Ecto neural progenitor cell (in vitro differentiated cells): ENCODE data around the gene SIAH3.

Experiments
- DNase-seq: peaks from one replicate; pipeline ENCODE4 v3.0.0-alpha.2; 2018; ENCODE audit warnings: low spot score

Gene SIAH3

DNA sequence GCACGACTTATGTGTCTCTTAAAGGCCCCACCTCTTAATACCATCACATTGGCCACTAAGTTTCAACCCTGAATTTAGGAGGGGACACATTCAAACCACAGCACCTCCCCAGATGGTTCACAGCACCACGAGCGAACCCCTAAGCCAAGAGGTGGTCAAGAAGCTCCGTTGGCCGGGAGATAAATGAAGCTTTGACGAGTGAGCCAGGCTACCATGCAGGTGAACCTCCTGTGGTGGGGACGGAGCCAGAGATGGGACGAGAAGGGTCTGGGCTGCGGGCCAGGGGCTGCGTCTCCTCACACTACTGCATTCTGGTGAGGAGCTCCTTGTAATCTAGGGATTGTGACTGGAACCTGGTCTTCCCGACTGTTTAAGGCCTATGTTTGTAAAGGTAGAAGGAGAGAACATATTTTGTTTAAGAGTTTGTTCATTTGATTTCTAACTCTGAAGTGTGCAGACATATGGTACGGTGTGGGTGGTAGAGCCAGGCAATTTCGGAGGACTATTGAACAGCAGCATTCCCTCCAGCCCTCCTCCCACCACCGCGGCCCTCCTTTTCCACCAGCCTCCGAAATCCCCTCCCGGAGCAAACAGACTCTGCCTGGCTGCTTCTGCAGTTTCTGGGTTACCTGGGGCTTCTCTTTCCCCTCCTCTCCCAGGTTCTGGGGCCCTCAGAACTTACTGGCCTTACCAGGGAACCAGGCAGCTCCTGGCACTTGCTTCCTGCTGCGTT, 31.3 kb downstream of the SIAH3 start:
- DNase-seq: no peak

DNA sequence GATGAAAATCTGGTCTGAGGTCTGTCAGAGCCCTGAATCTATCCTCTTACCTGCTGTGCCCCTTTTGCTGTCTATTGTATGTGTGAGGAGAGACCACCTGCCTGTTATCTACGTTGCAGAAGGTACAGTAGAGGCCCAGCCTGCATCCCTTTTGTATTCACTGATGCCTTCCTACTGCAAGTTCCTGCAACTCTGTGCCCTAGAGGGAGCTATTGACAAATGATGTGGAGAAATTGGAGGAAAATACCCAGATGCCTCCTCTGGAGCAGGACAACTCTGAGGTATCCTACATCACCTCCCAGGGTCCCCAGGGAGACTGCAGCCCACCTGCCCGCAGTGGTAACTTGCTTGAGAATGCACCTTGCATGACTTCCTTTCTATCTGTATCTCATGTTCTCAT, 33.7 kb downstream of the SIAH3 start:
- DNase-seq: no peak

DNA sequence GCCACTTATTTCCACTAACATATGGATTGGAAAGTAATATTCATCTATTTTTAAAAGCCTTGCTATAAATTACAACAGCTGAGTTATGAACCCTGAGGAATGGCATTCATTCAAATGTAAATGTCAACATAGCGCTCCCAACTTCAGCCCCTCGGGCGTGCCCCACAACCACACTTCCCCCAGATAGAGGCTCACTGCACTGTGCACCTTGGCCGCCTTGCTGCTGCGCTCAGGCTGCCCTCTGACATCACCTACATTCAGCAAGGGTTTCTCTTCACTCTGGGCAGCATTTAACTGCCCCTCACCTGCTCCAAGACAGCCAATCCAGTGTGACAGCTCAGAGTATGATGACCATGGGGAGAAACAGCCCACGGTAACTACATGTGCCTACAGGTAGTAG, 35.1 kb downstream of the SIAH3 start:
- no peak for DNase-seq

DNA sequence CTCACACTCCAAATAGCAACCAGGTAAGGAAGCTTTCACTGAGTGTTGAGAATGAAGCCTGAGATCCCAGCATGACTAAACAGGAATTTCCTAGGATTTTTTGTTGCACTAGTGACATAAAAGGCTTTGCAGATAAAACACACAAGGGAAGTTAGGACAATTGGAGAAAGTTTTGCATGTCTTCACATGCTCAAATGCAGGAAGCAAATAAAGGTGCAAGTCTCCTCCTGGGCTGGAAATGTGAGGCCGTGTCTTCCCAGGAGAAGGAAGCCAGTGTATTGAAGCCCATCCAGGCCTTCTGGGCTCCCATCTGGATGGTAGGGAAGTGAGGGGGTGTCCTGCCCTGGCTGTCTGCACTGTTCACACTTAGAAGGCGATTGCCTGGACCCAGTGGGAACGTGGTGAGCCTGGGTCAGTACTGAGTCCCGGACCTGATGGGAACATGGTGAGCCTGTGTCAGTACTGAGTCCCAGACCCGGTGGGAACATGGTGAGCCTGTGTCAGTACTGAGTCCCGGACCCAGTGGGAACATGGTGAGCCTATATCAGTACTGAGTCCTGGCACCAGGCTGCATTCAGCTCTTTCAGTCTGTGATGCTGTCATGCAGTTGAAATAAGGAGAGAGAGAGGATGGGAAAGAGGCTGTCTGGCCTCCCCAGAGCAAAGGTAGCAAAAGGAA, 38.7 kb downstream of the SIAH3 start:
- DNase-seq: no peak

DNA sequence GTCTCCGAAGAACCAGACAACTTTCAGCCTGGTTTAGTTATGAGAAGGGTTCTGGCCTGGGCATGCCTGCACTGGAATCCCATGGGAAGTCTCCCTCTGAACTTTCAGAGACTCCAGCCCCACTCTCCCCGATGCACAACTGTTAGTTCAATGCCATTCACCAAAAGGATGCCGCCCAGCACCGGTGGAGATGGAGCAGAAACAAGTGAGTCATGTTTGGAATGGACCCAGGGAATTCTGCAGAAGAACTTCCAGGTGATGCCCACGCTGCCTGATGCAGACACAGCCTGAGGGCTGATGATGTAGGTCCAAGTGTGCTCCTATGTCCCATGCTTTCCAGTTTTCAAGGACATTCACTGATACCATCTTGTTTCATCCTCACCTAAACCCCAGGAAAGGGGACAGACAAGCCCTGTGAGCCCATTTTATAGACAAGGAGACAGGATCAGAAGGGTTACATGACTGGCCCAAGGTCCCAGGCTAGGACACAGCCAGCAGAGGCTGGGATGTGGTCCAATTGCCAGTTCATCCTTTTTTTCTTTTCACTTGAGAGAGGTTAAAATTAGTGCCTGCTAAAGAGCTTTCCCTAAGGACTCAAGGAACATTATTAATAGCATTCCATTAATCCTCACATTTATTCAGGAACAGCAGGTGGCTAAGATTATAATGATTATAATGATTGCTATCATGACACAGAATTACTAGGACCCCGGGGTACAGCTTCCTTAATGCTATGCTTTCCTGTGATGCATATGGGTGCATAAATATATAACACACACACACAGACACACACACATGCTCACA, 39.5 kb downstream of the SIAH3 start:
- DNase-seq: no peak

DNA sequence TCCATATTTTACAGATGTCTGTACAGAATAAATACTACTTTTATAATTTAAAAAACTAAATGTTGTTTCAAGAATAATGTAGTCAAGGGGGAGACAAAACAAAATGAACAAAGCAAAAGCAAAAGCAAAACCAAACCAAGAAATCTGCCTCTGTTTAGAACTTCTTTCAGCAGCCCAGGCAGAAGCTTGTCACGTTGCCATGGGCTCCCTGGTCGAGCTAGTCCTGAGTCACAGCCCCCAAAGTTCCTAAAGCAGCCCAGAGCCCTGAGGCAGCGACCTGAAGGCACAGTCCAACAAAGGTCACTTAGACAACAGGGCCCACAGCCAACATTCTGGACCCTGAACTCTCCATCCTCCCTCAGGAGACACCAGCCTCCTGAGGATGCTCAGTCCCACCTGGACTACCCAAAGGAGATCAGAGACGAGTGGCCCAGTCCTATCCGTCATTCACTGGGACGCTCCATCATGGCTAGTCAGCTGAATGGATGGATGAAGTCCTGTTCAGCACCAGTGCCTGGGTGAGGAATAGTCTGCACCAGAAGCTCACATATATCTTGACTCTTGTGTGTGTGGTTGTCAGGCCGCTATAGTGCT, 41.7 kb downstream of the SIAH3 start:
- no peak for DNase-seq

DNA sequence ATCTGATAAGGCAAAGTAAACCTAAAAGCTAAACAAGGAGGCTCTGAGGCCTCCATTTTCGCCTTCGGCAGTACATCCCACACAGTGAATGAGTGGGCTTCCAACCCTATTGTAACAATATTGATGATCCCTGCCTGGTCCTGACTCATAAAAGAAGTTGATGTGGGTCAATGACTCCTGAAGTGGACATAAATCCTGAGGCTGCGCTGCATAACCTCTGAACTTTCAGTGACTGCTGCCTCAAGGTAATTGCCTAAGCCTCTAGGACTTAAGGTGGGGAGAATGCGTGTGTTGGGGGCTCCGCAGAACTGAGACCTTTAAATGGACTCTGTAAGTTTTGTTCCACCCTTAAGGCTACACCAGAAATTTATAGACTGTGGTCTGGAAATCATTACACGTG, 42.6 kb downstream of the SIAH3 start:
- no peak for DNase-seq

DNA sequence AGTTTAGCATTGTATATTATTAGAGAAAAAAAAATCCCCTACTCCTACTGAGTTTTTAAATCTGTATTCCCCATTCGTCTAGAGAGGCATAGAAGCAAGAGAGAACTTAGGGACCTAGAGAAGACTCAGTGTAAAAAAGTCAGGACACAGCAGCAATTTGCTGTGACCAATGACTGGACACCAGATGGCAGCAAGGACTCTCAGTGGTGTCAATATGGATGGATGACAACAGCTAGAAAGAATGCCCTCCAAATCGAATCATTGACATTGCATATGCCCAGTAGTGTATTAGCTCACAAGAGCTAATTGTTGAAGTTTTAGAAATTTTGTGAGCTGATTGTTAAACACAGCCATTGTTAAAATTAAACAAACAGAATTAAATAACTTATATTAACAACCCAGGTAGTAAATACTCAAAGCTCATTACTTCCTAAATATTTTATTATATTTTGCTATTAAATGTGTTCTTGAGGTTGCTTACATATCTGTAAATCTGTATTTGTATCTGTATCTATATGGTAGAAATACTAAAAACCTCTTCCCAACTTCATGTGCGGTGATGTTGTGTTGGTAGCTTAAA, 43.9 kb downstream of the SIAH3 start:
- DNase-seq: no peak

DNA sequence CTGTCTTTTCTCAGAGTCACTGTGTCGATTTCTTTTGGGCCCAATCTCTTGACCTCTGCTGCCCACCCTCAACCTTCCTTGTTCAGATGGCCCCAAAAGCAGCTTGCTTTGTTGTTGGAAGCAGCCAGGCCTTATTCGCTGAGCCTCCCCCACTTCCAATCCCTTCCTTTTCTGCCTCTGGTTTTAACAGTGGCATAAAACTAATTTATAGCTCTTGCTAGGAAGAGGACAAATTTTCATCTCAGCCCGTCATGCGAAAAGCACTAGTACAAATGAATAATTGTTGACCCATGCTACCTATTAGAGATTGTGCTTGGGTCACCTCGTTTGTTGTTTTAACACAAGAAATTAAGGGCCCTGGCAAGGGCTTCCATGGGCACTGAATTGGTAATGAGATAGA, 51.1 kb downstream of the SIAH3 start:
- DNase-seq: no peak

DNA sequence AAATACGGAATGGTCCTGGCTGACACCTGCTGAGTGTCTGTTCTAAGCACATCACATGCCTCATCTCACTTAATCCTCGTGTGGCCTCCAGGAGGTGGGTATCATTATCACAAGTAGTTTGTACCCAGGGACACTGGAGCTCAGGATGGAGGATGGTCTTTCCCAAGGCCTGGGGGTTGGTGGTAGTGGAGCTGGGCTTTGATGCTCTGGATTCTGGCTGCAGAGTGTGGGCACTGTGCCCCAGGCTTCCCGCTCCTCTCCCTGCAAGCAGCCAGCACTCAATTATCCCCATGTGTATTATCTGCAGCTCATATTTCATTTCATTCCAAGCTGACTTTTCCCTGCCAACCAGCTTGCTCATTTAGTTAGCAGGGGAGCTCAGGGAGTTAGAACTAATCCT, 52.1 kb downstream of the SIAH3 start:
- no peak for DNase-seq

DNA sequence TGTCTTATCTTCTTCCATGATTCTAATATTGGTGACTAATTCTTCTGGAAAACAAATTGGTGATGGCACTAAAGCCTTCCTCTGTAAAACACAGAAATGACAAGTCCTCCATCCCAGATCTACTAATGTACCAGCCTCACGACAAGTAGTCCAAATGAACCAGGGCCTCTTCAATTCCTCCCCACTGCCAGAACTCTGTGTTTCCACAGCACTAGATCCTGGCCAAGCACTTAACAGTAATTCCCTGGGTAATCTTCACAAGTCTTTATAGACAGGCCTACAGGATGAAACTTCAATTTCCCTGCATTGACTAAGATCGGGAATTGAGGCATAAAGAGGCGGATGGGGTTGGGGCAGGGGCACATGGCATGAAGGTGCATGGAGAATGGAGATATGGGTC, 52.7 kb downstream of the SIAH3 start:
- DNase-seq: no peak

DNA sequence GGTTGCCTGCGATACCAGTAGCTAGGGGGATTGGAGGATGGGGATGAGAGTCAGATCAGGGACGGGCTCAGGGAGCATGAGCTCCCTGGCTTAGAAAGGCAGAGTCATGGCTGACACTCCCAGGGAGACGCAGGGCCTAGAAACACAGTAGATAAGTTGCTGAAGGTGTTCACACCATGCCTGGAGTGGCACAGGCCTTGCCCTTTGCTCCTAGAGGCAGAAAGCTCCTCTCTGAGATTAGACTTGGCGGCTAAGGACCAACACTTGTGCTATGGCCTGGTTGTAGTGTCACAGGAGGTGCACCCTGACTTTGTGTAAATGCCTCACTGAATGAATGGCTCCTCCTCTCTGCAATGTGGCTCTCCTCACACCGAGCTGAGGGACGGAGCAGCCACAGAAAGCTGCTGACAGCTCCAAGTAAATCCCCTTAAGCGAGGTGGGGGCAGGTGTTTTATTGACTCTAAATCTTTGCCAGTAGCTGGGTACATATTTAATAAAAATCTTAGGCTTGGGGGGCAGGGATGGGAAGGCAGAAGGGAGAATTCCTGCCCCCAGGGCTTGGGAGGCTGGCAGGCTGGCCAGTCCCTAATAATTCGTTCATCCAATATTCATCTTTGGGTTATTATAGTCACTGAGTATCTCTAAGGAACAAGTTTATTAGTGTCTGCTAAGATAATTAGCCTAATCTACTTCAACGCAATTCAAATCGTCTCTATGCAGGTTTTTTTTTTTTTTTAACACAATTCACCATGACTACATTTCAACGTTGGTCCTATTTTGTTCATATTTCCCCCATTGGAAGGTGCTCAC, 54.9 kb downstream of the SIAH3 start:
- DNase-seq: no peak

DNA sequence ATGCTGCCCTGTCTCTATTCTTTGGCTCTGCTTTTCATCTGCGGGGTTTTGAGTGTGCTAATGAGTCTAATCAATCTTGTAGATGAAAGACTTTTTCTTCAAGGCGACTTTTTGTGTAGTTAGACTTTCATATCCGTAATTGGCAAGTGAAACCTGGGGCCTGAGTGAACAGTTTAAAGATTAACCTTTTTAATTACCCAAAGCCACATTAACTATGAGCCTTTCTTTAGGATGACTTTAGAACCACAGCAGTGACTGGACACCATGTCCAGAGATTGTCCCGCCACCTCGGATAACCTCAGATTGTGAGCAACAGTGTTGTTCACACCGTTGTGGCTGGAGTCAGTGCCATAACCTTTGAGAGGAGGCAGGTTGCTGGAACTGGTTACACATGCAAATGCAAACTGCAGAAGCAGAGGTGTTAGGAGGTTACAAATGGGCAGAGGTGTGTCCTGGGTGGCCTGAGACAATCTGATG, 58.7 kb downstream of the SIAH3 start:
- no peak for DNase-seq

DNA sequence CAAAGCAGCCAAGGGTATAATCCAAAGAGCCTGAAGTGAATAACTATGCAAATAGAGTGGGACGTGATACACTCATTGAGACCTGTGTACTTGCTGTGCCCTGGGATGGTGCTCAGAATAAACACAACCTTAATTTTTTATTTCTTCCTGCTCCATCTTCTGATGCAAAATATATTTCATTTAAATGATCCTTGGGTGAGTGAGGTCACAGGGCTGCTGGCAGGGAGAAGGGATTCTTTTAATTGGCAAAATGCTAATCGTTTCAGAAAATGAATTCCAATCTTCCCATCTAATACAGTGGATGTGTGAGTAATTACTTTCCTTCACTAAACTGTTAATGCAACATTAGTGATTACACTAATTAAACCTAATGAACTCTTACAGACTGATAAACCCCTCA, 63.5 kb downstream of the SIAH3 start:
- no peak for DNase-seq

DNA sequence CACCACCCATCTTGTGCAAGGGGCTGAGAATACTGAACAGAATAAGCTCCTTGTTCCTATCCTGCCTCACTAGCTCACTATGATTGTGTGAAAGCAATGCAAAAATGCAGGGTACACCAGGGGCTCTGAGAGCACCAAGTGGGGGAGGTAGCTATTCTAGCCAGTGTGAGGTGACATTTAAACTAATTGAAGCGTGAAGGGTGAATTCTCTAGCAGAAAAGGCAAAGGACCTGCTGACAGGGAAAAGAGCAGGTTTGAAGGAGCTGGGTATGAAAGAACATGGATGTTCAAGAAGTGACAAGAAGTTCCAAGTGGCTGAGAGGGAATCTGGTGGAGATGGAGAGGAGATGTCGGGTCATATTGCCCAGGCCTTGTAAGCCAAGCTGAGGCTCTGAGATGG, 64.2 kb downstream of the SIAH3 start:
- no peak for DNase-seq

DNA sequence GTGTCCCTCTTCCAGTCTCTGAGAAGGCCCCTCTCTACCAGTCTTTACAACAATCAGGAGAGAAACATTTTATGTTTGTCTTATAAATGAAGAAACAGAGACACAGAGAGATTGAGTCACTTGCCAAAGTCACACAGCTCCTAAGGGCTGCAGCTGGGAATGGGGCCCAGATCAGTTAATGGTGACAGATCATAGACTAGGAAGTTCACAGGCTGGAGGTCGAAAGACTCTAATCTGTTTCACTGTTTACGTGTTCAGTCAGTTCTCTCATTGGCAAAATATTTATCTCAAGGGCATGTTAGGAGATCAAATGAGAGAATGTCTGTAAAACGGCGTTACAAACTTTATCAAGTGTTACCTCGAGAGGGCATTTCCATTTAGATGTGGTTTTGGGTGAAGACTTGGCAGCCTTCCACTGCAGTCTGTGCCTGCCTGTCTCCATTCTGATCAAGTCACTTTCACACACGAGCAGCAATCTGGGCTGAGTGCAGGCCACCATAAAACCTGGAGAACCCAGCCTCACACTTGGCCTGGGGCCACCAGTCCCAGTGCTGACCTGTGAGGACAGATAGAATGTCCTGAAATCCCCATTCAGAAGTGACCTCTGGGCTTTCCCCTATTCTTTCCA, 65.1 kb downstream of the SIAH3 start:
- no peak for DNase-seq

DNA sequence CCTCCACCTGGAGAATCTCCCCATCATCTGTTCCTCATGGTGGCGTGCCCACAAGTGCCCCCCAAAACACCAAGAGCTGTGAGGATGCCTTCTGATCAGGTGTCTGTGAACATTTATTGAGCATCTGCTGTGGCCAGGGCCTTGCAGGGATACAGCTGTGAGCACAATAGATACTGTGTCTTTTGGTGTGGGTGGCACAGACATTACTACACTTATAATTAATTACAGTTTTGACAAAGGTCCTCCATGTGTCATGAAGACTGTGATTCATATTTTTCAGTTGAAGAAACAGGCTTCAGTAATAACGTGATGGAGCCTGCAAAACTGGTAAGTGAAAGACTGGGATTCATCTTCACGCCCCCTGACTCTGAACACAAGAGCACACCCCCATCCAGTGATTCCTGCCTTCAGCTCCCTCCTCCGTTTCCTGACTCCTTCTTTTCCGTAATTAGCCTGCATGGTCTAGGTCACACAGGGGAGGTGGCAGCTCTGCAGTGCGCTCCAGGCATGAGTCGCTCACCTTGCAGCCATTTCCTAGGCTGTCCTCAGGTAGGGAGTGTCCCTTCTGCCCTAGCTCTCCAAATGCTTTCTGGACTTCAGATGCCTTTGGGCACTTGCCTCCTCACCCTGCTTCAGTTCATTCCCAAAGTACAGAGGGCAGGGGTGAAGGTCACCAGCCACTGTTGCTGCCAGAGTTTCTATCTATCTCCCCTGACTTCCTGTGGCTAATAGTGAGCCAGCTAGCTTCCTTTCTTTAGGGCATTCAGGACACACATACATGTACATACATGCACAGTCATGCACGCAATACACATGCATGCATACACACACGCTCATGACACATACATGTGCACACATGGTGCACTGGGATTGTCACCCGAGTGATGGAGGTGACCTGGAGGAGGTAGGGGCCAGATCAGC, 66.5 kb downstream of the SIAH3 start:
- DNase-seq: no peak

DNA sequence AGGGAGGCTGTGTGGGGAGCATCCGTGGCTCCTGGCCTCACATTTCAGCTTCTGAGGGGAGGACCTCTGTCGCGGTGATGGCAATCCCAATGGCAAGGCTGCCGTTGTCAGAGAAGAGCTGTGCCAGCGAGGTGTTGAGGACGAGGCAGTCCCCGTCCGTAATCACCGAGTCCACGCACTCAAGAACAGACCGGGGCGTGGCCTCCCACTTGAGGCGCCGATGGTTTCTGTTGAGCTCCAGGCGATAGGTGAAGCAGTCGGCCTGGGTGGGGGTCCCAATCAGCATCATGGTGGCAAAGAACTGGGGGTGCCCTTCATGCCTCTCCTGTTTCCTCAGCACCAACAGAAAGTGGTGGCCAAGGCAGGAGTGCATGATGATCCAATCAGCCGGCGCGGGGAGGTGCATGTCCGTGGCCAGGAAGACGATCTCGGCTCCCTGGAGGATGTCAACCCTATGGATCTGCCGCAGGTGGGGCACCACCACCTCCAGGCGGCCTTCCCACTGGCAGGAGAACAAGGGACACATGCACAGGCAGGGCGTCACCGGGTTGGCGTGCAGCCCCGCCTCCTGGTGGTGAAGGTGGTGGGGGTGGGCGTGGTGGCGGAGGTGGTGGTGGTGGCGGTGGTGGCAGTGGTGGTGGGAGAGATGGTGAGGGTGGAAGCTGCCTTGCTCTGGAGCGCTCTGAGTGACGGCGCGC, 68.1 kb downstream of the SIAH3 start:
- DNase-seq: no peak
